Left ventricle myocardium inferior (tissue), 1 donor: ENCODE results near the gene DNAJB13. TPM values are rescaled to one million over a fixed set of nuclear protein-coding genes. Genes with fewer than 3 reads are reported as not detected.

Experiments
- DNase-seq: peaks from one replicate; pipeline ENCODE4 v3.0.0-alpha.2; 2020
- H3K27ac ChIP-seq: fragments of 200-600 bp; replicated peaks from 2 replicates; pipeline ENCODE4 v1.8.0; 2021
- H3K27me3 ChIP-seq: fragments of 200-600 bp; 2 replicates; pipeline ENCODE4 v1.8.0; 2021; ENCODE audit warnings: low read depth
- H3K36me3 ChIP-seq: fragments of 200-600 bp; 2 replicates; pipeline ENCODE4 v1.8.0; 2021
- H3K4me1 ChIP-seq: fragments of 200-600 bp; 2 replicates; pipeline ENCODE4 v1.8.0; 2021
- H3K4me3 ChIP-seq: fragments of 200-600 bp; 2 replicates; pipeline ENCODE4 v1.8.0; 2021; ENCODE audit warnings: mild to moderate bottlenecking, moderate library complexity
- H3K9me3 ChIP-seq: fragments of 200-600 bp; replicated peaks from 2 replicates; pipeline ENCODE4 v1.8.0; 2021
- intact Hi-C: fragments of 100-400 bp; cut with micrococcal nuclease; formaldehyde crosslinking; loops from one replicate; pipeline ENCODE4 v1.11.0; 2022
- total RNA-seq: library from RNA; stranded (reverse); fragmentation: NEBNext Ultra II Directional; extraction: Animal tissue kit (Norgen Biotek cat#: 25700); gene quantifications from one replicate; pipeline ENCODE4 v1.2.1, GENCODE V29; 2021
- TF ChIP-seq, protein P1 (sequence below): fragments of 200-600 bp; IDR thresholded peaks from 2 replicates; pipeline ENCODE4 v1.8.0; 2021; ENCODE audit warnings: antibody characterized with exemption, mild to moderate bottlenecking, borderline replicate concordance
- donor health status: DM: no; HTN: yes; CAD: no; lungs with severe emphysema.

DNAJB13 gene
- total RNA-seq, 1 donor from 2014 or later, result not detected

- intact Hi-C loops, result no loop called here
- TF ChIP-seq, protein P1, sequence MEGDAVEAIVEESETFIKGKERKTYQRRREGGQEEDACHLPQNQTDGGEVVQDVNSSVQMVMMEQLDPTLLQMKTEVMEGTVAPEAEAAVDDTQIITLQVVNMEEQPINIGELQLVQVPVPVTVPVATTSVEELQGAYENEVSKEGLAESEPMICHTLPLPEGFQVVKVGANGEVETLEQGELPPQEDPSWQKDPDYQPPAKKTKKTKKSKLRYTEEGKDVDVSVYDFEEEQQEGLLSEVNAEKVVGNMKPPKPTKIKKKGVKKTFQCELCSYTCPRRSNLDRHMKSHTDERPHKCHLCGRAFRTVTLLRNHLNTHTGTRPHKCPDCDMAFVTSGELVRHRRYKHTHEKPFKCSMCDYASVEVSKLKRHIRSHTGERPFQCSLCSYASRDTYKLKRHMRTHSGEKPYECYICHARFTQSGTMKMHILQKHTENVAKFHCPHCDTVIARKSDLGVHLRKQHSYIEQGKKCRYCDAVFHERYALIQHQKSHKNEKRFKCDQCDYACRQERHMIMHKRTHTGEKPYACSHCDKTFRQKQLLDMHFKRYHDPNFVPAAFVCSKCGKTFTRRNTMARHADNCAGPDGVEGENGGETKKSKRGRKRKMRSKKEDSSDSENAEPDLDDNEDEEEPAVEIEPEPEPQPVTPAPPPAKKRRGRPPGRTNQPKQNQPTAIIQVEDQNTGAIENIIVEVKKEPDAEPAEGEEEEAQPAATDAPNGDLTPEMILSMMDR, result no peak
- Histone ChIP-seq H3K4me3 (no peak overlapping the region), H3K27ac (no peak overlapping the region), H3K36me3 (no peaks in the 10 kb centered on the region), H3K9me3 (no peaks in the 10 kb centered on the region), H3K27me3 (peaks cover 27% of the 10 kb centered on the region), H3K4me1 (no peaks in the 10 kb centered on the region)
- no peak for DNase-seq
Measured at GRCh38 chr11:73951797-73952196, 971 bp downstream of the DNAJB13 start.

- intact Hi-C loops, result no loop called here
- TF ChIP-seq, protein P1, result no peak
- Histone ChIP-seq H3K27ac (no peak overlapping the region), H3K4me3 (no peak overlapping the region), H3K27me3 (peaks cover 48% of the 10 kb centered on the region), H3K9me3 (no peaks in the 10 kb centered on the region), H3K4me1 (no peaks in the 10 kb centered on the region), H3K36me3 (no peaks in the 10 kb centered on the region)
- no peak for DNase-seq
Measured at GRCh38 chr11:73956876-73957653, 6.2 kb downstream of the DNAJB13 start.

DNA sequence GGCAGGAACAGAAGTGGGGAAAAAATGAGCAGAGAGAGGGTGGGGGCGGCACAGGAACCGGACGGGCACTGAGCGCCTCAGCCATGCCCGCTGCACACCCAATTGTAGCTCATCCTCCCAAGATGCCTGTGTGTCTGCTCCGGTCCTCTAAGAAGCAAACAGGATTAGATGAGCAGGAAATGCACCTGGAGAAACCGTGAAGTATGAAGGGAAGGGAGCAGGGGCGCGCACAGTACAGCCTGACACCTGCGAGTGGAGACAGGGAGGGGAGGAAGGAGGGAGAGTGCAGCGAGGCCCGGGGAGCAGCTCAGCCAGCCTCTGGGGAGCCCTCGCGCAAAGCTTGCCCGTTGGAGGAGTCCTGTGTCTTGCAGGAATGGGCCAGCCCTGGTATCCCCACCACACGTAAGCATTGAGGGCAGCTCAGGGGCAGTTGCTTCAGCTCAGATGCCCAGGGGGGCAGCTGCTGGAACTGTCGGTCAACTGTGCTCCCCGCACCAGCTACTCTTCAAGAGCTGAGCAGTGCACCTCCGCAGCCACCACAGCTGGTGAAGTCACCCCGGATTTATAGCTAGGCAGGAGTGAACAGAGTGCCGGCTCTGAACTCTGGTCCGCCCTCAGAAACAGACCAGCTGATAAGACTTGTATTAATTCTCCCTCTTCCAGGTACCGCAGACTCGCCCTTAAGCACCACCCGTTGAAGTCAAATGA lies 7.0 kb downstream of the DNAJB13 start:
- Histone ChIP-seq H3K27me3 (peaks cover 48% of the 10 kb centered on the region), H3K4me1 (no peaks in the 10 kb centered on the region), H3K4me3 (no peak overlapping the region), H3K9me3 (no peaks in the 10 kb centered on the region), H3K36me3 (no peaks in the 10 kb centered on the region), H3K27ac (no peak overlapping the region)
- DNase-seq, result no peak
- intact Hi-C loops, result no loop called here
- TF ChIP-seq, protein P1, result no peak

GRCh38 chr11:73958521-73959141 lies 7.8 kb downstream of the DNAJB13 start:
- TF ChIP-seq, protein P1, result no peak
- no peak for DNase-seq
- H3K27me3 ChIP-seq, result peaks cover 48% of the 10 kb centered on the region
- H3K36me3 ChIP-seq, result no peaks in the 10 kb centered on the region
- no peaks in the 10 kb centered on the region for H3K9me3 ChIP-seq
- peaks cover under 1% of the 10 kb centered on the region for H3K4me1 ChIP-seq
- intact Hi-C loops, result no loop called here
- H3K27ac ChIP-seq, result no peak overlapping the region
- H3K4me3 ChIP-seq, result no peak overlapping the region

DNA sequence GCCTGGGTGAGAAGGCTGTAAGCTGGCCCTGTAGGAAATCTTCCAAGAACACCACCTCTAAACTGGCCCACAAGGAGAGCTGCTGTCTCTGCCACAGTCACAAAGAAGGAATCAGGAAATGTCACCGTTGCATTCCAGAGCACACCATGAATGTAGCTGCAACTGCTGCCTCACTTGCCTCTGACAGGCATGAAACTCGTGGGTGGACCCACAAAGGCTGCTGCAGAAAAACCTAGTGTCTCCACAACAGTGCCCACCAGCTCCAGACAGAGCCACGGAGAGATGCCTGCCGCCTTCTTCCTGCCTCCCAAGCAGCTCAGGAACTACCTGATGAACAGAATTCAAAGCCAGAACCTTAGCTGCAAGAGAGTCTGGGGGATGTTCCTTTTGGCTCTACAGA lies 10.5 kb downstream of the DNAJB13 start:
- peaks cover 25% of the 10 kb centered on the region for H3K27me3 ChIP-seq

More for the DNA sequence above, 10.5 kb downstream of the DNAJB13 start:
- Histone ChIP-seq H3K9me3 (no peaks in the 10 kb centered on the region), H3K27ac (no peak overlapping the region), H3K4me1 (peaks cover 6% of the 10 kb centered on the region), H3K4me3 (no peak overlapping the region), H3K36me3 (no peaks in the 10 kb centered on the region)
- TF ChIP-seq, protein P1, result no peak
- no peak for DNase-seq
- intact Hi-C loops, result loop anchor here (10.0 kb wide), 1 partner anchor 113 kb away; no protein-coding TSS in a partner anchor
